ENCODE data around the gene CHMP2A. TPM values are rescaled to one million over a fixed set of nuclear protein-coding genes. Genes with fewer than 3 reads are reported as not detected.

CHMP2A gene
- total and polyA plus RNA-seq, 2 of the 13 experiments (the other 11 are each of a cell fraction or from before 2014, with no cell fraction given): 49.7 to 55.0 TPM

GRCh38 chr19:58511353-58512208 is 43.3 kb downstream of the CHMP2A start, which contains the start of gene SLC27A5:
Gene SLC27A5 (minus strand): TSS chr19:58511992. CDS start chr19:58511955, 37 bp downstream.
- CTCF ChIA-PET (ENCODE audit: low intra/inter-chr PET ratio, low total read pairs): no interaction called here
- no peaks in the 10 kb centered on the region; a peak in 1 of 5 replicates for H3K27me3 ChIP-seq (ENCODE audit: control insufficient read depth in 1 of 2, insufficient read depth in 2 of 2, low read length in 2 of 2)
- peak within 1 kb of the TSS in 2 of 3 experiments; percentile 5 to 59; a peak in 4 of 6 replicates for H3K4me3 ChIP-seq (replicated peaks in 1 of 3; ENCODE audit: insufficient read depth in 1 of 3, low read depth in 2 of 3, low read length in 3 of 3)
- intact Hi-C loops (cut with micrococcal nuclease; ENCODE audit: unreplicated experiment): no loop called here
- peaks cover 60% of the 10 kb centered on the region for H3K4me1 ChIP-seq (ENCODE audit: insufficient read depth, low read length)
- peaks cover 2 to 4% of the 10 kb centered on the region in 2 experiments; a peak in 3 of 5 replicates for H3K36me3 ChIP-seq (replicated peaks in 1 of 2; ENCODE audit: control insufficient read depth in 1 of 2, insufficient read depth in 2 of 2, low read length in 2 of 2)
- H2AFZ ChIP-seq (ENCODE audit: low read length): no peak within 1 kb of the TSS
- no peaks in the 10 kb centered on the region for H4K20me1 ChIP-seq (ENCODE audit: insufficient read depth, low read length)
- H3K79me2 ChIP-seq (ENCODE audit: insufficient read depth, low read length): peaks cover 10% of the 10 kb centered on the region
- peak; percentile 91 for DNase-seq (ENCODE audit: low spot score)
- peak within 1 kb of the TSS; percentile 49 for H3K9ac ChIP-seq (ENCODE audit: insufficient read depth, low read depth, low read length)
- no peaks in the 10 kb centered on the region for H3K9me3 ChIP-seq (ENCODE audit: low read length)
- peak; percentile 83 for ATAC-seq
- FAIRE-seq: peak; percentile 92
- no TSS peak for BruUV-seq (replicated peaks)
- in situ Hi-C loops (cut with HindIII; ENCODE audit: extremely low pct_ligation_motif_present, low pct_unique_long_range_greater_than_20kb): no loop called here
- 73% methylated on average over 4 of the region's 25 CpGs for WGBS (ENCODE audit: low lambda C conversion rate)
- POLR2A ChIA-PET: interaction anchor here (0.6 to 5.8 kb wide), 10 partner anchors 9 to 149 kb away, joined by 3 to 44 read pairs (median 5); partner anchors contain the start of genes CHMP2A, TRIM28, UBE2M and ZBTB45
- peak within 1 kb of the TSS; percentile 85 for H3K4me2 ChIP-seq (ENCODE audit: low read depth, low read length)
- H3K27ac ChIP-seq (ENCODE audit: extremely low read length, insufficient read depth, low read length): peak within 1 kb of the TSS; percentile 79
- no peak for TF ChIP-seq GZF1 (CRISPR knock-in tag; IDR thresholded peaks at IDR 0.05)
- no peak for TF ChIP-seq CC2D1A (CRISPR knock-in tag; IDR thresholded peaks at IDR 0.05)
- TF ChIP-seq, protein P1, sequence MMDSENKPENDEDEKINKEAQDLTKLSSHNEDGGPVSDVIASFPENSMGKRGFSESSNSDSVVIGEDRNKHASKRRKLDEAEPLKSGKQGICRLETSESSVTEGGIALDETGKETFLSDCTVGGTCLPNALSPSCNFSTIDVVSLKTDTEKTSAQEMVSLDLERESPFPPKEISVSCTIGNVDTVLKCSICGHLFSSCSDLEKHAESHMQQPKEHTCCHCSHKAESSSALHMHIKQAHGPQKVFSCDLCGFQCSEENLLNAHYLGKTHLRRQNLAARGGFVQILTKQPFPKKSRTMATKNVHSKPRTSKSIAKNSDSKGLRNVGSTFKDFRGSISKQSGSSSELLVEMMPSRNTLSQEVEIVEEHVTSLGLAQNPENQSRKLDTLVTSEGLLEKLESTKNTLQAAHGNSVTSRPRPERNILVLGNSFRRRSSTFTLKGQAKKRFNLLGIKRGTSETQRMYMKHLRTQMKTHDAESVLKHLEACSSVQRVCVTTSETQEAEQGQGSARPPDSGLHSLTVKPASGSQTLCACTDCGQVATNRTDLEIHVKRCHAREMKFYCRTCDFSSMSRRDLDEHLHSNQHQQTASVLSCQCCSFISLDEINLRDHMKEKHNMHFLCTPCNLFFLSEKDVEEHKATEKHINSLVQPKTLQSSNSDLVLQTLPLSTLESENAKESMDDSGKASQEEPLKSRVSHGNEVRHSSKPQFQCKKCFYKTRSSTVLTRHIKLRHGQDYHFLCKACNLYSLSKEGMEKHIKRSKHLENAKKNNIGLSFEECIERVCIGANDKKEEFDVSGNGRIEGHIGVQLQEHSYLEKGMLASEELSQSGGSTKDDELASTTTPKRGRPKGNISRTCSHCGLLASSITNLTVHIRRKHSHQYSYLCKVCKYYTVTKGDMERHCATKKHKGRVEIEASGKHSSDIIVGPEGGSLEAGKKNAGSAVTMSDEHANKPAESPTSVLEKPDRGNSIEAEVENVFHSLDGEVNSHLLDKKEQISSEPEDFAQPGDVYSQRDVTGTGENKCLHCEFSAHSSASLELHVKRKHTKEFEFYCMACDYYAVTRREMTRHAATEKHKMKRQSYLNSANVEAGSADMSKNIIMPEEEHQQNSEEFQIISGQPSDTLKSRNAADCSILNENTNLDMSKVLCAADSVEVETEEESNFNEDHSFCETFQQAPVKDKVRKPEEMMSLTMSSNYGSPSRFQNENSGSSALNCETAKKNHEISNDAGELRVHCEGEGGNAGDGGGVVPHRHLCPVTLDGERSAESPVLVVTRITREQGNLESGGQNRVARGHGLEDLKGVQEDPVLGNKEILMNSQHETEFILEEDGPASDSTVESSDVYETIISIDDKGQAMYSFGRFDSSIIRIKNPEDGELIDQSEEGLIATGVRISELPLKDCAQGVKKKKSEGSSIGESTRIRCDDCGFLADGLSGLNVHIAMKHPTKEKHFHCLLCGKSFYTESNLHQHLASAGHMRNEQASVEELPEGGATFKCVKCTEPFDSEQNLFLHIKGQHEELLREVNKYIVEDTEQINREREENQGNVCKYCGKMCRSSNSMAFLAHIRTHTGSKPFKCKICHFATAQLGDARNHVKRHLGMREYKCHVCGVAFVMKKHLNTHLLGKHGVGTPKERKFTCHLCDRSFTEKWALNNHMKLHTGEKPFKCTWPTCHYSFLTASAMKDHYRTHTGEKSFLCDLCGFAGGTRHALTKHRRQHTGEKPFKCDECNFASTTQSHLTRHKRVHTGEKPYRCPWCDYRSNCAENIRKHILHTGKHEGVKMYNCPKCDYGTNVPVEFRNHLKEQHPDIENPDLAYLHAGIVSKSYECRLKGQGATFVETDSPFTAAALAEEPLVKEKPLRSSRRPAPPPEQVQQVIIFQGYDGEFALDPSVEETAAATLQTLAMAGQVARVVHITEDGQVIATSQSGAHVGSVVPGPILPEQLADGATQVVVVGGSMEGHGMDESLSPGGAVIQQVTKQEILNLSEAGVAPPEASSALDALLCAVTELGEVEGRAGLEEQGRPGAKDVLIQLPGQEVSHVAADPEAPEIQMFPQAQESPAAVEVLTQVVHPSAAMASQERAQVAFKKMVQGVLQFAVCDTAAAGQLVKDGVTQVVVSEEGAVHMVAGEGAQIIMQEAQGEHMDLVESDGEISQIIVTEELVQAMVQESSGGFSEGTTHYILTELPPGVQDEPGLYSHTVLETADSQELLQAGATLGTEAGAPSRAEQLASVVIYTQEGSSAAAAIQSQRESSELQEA (CRISPR knock-in tag; IDR thresholded peaks at IDR 0.05; ENCODE audit: not compliant biosample characterization): peak; percentile 50
- TF ChIP-seq, protein P2, sequence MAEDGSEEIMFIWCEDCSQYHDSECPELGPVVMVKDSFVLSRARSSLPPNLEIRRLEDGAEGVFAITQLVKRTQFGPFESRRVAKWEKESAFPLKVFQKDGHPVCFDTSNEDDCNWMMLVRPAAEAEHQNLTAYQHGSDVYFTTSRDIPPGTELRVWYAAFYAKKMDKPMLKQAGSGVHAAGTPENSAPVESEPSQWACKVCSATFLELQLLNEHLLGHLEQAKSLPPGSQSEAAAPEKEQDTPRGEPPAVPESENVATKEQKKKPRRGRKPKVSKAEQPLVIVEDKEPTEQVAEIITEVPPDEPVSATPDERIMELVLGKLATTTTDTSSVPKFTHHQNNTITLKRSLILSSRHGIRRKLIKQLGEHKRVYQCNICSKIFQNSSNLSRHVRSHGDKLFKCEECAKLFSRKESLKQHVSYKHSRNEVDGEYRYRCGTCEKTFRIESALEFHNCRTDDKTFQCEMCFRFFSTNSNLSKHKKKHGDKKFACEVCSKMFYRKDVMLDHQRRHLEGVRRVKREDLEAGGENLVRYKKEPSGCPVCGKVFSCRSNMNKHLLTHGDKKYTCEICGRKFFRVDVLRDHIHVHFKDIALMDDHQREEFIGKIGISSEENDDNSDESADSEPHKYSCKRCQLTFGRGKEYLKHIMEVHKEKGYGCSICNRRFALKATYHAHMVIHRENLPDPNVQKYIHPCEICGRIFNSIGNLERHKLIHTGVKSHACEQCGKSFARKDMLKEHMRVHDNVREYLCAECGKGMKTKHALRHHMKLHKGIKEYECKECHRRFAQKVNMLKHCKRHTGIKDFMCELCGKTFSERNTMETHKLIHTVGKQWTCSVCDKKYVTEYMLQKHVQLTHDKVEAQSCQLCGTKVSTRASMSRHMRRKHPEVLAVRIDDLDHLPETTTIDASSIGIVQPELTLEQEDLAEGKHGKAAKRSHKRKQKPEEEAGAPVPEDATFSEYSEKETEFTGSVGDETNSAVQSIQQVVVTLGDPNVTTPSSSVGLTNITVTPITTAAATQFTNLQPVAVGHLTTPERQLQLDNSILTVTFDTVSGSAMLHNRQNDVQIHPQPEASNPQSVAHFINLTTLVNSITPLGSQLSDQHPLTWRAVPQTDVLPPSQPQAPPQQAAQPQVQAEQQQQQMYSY (CRISPR knock-in tag; IDR thresholded peaks at IDR 0.05): no peak
- no peak for TF ChIP-seq ZNF180 (CRISPR knock-in tag; IDR thresholded peaks at IDR 0.05; ENCODE audit: borderline replicate concordance, low read depth)
- peak; percentile 51; the same call in 1 of the 2 replicates for TF ChIP-seq RCOR2 (CRISPR knock-in tag; IDR thresholded peaks at IDR 0.05)
- TF ChIP-seq CCDC6 (CRISPR knock-in tag; IDR thresholded peaks at IDR 0.05): no peak
- TF ChIP-seq ZNF484 (CRISPR knock-in tag; IDR thresholded peaks at IDR 0.05; ENCODE audit: borderline replicate concordance, low read depth): no peak
